Smooth muscle cell (in vitro differentiated cells): ENCODE data around the gene USP3. TPM values are rescaled to one million over a fixed set of nuclear protein-coding genes. Genes with fewer than 3 reads are reported as not detected.

Experiments
- DNase-seq: peaks from one replicate; lab custom pipeline; 2025; ENCODE audit not compliant: unreplicated experiment; lab: John Stamatoyannopoulos, UW
- H2AFZ ChIP-seq: fragments of 200-600 bp; sonication (generic); 2 replicates; pipeline ENCODE4 v1.6.0; 2016; ENCODE audit warnings: antibody characterized with exemption, low read depth, mild to moderate bottlenecking
- H3F3A ChIP-seq: fragments of 200-600 bp; sonication (generic); 2 replicates; pipeline ENCODE4 v1.6.0; 2017; ENCODE audit warnings: antibody characterized with exemption, low read depth
- H3K27ac ChIP-seq: fragments of 200-600 bp; sonication (generic); 2 replicates; pipeline ENCODE4 v1.5.1; 2016; ENCODE audit warnings: low read depth, mild to moderate bottlenecking
- H3K27me3 ChIP-seq: fragments of 200-600 bp; sonication (generic); 2 replicates; pipeline ENCODE4 v1.6.1; 2016; ENCODE audit warnings: low read depth, mild to moderate bottlenecking
- H3K36me3 ChIP-seq: fragments of 200-600 bp; sonication (generic); 2 replicates; pipeline ENCODE4 v1.5.1; 2016; ENCODE audit warnings: low read depth
- H3K4me1 ChIP-seq: fragments of 200-600 bp; sonication (generic); 2 replicates; pipeline ENCODE4 v1.5.1; 2016; ENCODE audit warnings: low read depth
- H3K4me2 ChIP-seq: fragments of 200-600 bp; sonication (generic); 2 replicates; pipeline ENCODE4 v1.6.0; 2016; ENCODE audit warnings: mild to moderate bottlenecking
- H3K4me3 ChIP-seq: fragments of 200-600 bp; sonication (generic); 2 replicates; pipeline ENCODE4 v1.5.1; 2016; ENCODE audit warnings: mild to moderate bottlenecking
- H3K79me2 ChIP-seq: fragments of 200-600 bp; sonication (generic); 2 replicates; pipeline ENCODE4 v1.6.0; 2016; ENCODE audit warnings: low read depth, mild to moderate bottlenecking
- H3K9ac ChIP-seq: fragments of 200-600 bp; sonication (generic); 2 replicates; pipeline ENCODE4 v1.6.0; 2016; ENCODE audit warnings: low read depth
- H3K9me3 ChIP-seq: fragments of 200-600 bp; sonication (generic); replicated peaks from 2 replicates; pipeline ENCODE4 v1.5.1; 2016; ENCODE audit warnings: low read depth
- H4K20me1 ChIP-seq: fragments of 200-600 bp; sonication (generic); 2 replicates; pipeline ENCODE4 v1.6.0; 2016; ENCODE audit warnings: low read depth
- CTCF ChIP-seq: fragments of 200-600 bp; sonication (generic); IDR thresholded peaks from 2 replicates; pipeline ENCODE4 v1.5.1; 2017; ENCODE audit warnings: borderline replicate concordance, mild to moderate bottlenecking, antibody characterized with exemption; ENCODE audit not compliant: insufficient read depth, poor library complexity, severe bottlenecking
- WGBS: methylation state at CpG from one replicate; pipeline ENCODE4 v1.1.7; 2016; ENCODE audit warnings: low lambda C conversion rate; 5-methylcytosine and 5-hydroxymethylcytosine counted together
- polyA plus RNA-seq: library from polyadenylated mRNA; unstranded; fragments of >200 nt; fragmentation: Nextera tagmentation; extraction: Ambion mirVana; gene quantifications from 2 replicates; pipeline ENCODE4 v1.2.1, GENCODE V29; 2016
- total RNA-seq: library from RNA; depleted of rRNA; stranded (reverse); fragments of >200 nt; gene quantifications from 2 replicates; pipeline ENCODE4 v1.2.3, GENCODE V29; 2014

The USP3 gene
- total and polyA plus RNA-seq, 2 experiments from 2014 or later = 17.1 to 26.2 TPM

DNA sequence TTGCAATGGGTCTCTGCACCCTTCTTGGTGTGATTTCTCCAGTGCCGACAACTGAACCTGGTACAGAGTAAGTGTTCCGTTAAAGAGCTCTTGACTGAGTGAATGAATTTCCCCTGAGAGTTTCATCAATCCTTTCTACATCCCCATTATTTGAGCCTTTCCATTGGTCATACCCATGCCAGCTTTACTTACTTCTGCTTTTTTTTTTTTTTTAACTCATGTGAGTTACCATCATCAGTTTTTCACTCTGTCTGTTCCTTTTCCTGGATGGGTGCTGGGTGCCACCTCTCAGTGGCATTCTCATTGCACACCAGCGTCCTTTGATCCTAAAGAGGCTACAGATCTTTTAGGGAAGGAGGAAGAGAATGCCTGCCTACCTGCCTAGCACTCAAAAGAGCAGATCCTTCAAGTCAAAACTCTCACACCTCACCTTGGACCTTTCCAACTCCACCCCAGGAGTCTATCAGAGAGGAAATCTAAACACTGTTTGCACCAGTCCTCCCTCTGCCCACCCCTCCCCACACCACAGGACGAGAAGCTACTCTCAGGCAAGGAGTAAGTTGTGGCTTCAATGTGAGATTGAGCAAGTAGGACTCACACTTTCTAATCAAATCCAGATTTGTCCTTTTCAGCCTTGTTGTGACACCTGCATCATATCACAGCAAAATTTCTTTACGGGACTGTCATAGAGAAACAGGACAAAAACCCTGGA lies 13.1 kb upstream of the USP3 start:
- Histone ChIP-seq H3K9me3 (no peaks in the 10 kb centered on the region), H3F3A (no peaks in the 10 kb centered on the region), H3K27ac (no peak overlapping the region), H2AFZ (no peak overlapping the region), H4K20me1 (no peaks in the 10 kb centered on the region), H3K36me3 (no peaks in the 10 kb centered on the region), H3K27me3 (no peaks in the 10 kb centered on the region), H3K9ac (no peak overlapping the region), H3K4me1 (peaks cover 8% of the 10 kb centered on the region), H3K79me2 (no peaks in the 10 kb centered on the region), H3K4me2 (no peak overlapping the region), H3K4me3 (no peak overlapping the region)
- no peak for TF ChIP-seq CTCF
- WGBS = 82% methylated on average over 5 of the region's 5 CpGs
- no peak for DNase-seq

- peak overlapping the region; percentile 3 for H3K27ac ChIP-seq
- TF ChIP-seq CTCF = no peak
Observed at GRCh38 chr15:63491979-63492378, 12.4 kb upstream of the USP3 start.

GRCh38 chr15:63492541-63493077 lies 11.8 kb upstream of the USP3 start:
- Histone ChIP-seq H3K4me1 (peaks cover 5% of the 10 kb centered on the region), H2AFZ (no peak overlapping the region), H3K9ac (no peak overlapping the region), H3K27me3 (no peaks in the 10 kb centered on the region), H3K9me3 (no peaks in the 10 kb centered on the region), H4K20me1 (no peaks in the 10 kb centered on the region), H3K27ac (peak overlapping the region; percentile 3), H3K36me3 (no peaks in the 10 kb centered on the region), H3F3A (peaks cover 5% of the 10 kb centered on the region), H3K79me2 (no peaks in the 10 kb centered on the region), H3K4me2 (peak overlapping the region; percentile 5), H3K4me3 (no peak overlapping the region)
- 45% methylated on average over 8 of the region's 8 CpGs for WGBS
- no peak for TF ChIP-seq CTCF
- DNase-seq = no peak

More at GRCh38 chr15:63491979-63492378, 12.4 kb upstream of the USP3 start:
- H3K27me3 ChIP-seq = no peaks in the 10 kb centered on the region
- 67% methylated on average over 6 of the region's 6 CpGs for WGBS
- no peak overlapping the region for H3K4me3 ChIP-seq
- no peaks in the 10 kb centered on the region for H3F3A ChIP-seq
- H3K79me2 ChIP-seq = no peaks in the 10 kb centered on the region
- H3K4me2 ChIP-seq = peak overlapping the region; percentile 5
- H3K36me3 ChIP-seq = no peaks in the 10 kb centered on the region
- H3K4me1 ChIP-seq = peaks cover 7% of the 10 kb centered on the region
- no peak overlapping the region for H3K9ac ChIP-seq
- no peaks in the 10 kb centered on the region for H4K20me1 ChIP-seq
- H3K9me3 ChIP-seq = no peaks in the 10 kb centered on the region
- no peak overlapping the region for H2AFZ ChIP-seq
- DNase-seq = no peak

GRCh38 chr15:63493436-63493835 lies 11.0 kb upstream of the USP3 start:
- no peak overlapping the region for H2AFZ ChIP-seq
- no peaks in the 10 kb centered on the region for H3K79me2 ChIP-seq
- no peak overlapping the region for H3K4me2 ChIP-seq
- H3K9ac ChIP-seq = no peak overlapping the region
- H4K20me1 ChIP-seq = no peaks in the 10 kb centered on the region
- H3K36me3 ChIP-seq = no peaks in the 10 kb centered on the region
- no peak overlapping the region for H3K4me3 ChIP-seq
- H3K27ac ChIP-seq = no peak overlapping the region
- DNase-seq = no peak
- WGBS = 60% methylated on average over 2 of the region's 2 CpGs
- H3K27me3 ChIP-seq = no peaks in the 10 kb centered on the region
- no peak for TF ChIP-seq CTCF
- H3K4me1 ChIP-seq = peaks cover 5% of the 10 kb centered on the region
- H3K9me3 ChIP-seq = no peaks in the 10 kb centered on the region
- H3F3A ChIP-seq = peaks cover 7% of the 10 kb centered on the region
